ENCODE data around the gene ACRV1. TPM values are rescaled to one million over a fixed set of nuclear protein-coding genes. Genes with fewer than 3 reads are reported as not detected.

Gene ACRV1
- total and polyA plus RNA-seq, 2 of the 13 experiments (the other 11 are each of a cell fraction or from before 2014, with no cell fraction given) = not detected

- no peak for TF ChIP-seq ZNF329 (CRISPR knock-in tag; IDR thresholded peaks at IDR 0.05; ENCODE audit: low read depth)
These were observed 20.5 kb upstream of the ACRV1 start (continued) for GRCh38 chr11:125701018-125701610.

- ChIA-PET POLR2A (no interaction called here), CTCF (ENCODE audit: low intra/inter-chr PET ratio, low total read pairs) (no interaction called here)
- Histone ChIP-seq H3K4me2 (ENCODE audit: low read depth, low read length) (no peak overlapping the region), H3K4me3 (replicated peaks in 1 of 3; ENCODE audit: insufficient read depth in 1 of 3, low read depth in 2 of 3, low read length in 3 of 3) (no peak overlapping the region), H3K79me2 (ENCODE audit: insufficient read depth, low read length) (no peaks in the 10 kb centered on the region), H3K9ac (ENCODE audit: insufficient read depth, low read depth, low read length) (no peak overlapping the region), H2AFZ (ENCODE audit: low read length) (no peak overlapping the region), H4K20me1 (ENCODE audit: insufficient read depth, low read length) (no peaks in the 10 kb centered on the region), H3K9me3 (ENCODE audit: low read length) (no peaks in the 10 kb centered on the region), H3K4me1 (ENCODE audit: insufficient read depth, low read length) (no peaks in the 10 kb centered on the region), H3K36me3 (replicated peaks in 1 of 2; ENCODE audit: control insufficient read depth in 1 of 2, insufficient read depth in 2 of 2, low read length in 2 of 2) (no peaks in the 10 kb centered on the region), H3K27ac (ENCODE audit: extremely low read length, insufficient read depth, low read length) (no peak overlapping the region), H3K27me3 (ENCODE audit: control insufficient read depth in 1 of 2, insufficient read depth in 2 of 2, low read length in 2 of 2) (peaks cover 0 to 16% of the 10 kb centered on the region in 2 experiments; a peak in 2 of 5 replicates)
- in situ Hi-C loops (cut with HindIII; ENCODE audit: extremely low pct_ligation_motif_present, low pct_unique_long_range_greater_than_20kb) (no loop called here), intact Hi-C loops (cut with micrococcal nuclease; ENCODE audit: unreplicated experiment) (no loop called here)
- TF ChIP-seq POLR2AphosphoS2 (IDR thresholded peaks at IDR 0.05; ENCODE audit: low read depth, low read length) = no peak
- TF ChIP-seq ZFP36 (IDR thresholded peaks at IDR 0.05; ENCODE audit: borderline replicate concordance, low read depth, low read length, partially characterized antibody) = no peak
- no peak for TF ChIP-seq ZNF160 (CRISPR knock-in tag; IDR thresholded peaks at IDR 0.05)
- TF ChIP-seq ELF1 (CRISPR knock-in tag; IDR thresholded peaks at IDR 0.05) = no peak
- no peak for TF ChIP-seq SUZ12 (IDR thresholded peaks at IDR 0.05; ENCODE audit: low read depth, low read length)
- TF ChIP-seq, protein P1, sequence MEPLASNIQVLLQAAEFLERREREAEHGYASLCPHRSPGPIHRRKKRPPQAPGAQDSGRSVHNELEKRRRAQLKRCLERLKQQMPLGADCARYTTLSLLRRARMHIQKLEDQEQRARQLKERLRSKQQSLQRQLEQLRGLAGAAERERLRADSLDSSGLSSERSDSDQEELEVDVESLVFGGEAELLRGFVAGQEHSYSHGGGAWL (CRISPR knock-in tag; IDR thresholded peaks at IDR 0.05) = no peak
- no peak for TF ChIP-seq ZNF367 (CRISPR knock-in tag; IDR thresholded peaks at IDR 0.05; ENCODE audit: borderline replicate concordance)
- no peak for TF ChIP-seq ZNF737 (CRISPR knock-in tag; IDR thresholded peaks at IDR 0.05; ENCODE audit: borderline replicate concordance)
- TF ChIP-seq POLR2G (IDR thresholded peaks at IDR 0.05; ENCODE audit: low read depth, low read length) = no peak
- no peak for TF ChIP-seq ZNF468 (CRISPR knock-in tag; IDR thresholded peaks at IDR 0.05)
- TF ChIP-seq, protein P2, sequence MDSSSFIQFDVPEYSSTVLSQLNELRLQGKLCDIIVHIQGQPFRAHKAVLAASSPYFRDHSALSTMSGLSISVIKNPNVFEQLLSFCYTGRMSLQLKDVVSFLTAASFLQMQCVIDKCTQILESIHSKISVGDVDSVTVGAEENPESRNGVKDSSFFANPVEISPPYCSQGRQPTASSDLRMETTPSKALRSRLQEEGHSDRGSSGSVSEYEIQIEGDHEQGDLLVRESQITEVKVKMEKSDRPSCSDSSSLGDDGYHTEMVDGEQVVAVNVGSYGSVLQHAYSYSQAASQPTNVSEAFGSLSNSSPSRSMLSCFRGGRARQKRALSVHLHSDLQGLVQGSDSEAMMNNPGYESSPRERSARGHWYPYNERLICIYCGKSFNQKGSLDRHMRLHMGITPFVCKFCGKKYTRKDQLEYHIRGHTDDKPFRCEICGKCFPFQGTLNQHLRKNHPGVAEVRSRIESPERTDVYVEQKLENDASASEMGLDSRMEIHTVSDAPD (CRISPR knock-in tag; IDR thresholded peaks at IDR 0.05) = no peak
- TF ChIP-seq FOXA1 (IDR thresholded peaks at IDR 0.05) = no peak
- no peak for TF ChIP-seq FOXA1 (CRISPR knock-in tag; IDR thresholded peaks at IDR 0.05)
- no peak for TF ChIP-seq ZBTB42 (CRISPR knock-in tag; IDR thresholded peaks at IDR 0.05)
- TF ChIP-seq, protein P3, sequence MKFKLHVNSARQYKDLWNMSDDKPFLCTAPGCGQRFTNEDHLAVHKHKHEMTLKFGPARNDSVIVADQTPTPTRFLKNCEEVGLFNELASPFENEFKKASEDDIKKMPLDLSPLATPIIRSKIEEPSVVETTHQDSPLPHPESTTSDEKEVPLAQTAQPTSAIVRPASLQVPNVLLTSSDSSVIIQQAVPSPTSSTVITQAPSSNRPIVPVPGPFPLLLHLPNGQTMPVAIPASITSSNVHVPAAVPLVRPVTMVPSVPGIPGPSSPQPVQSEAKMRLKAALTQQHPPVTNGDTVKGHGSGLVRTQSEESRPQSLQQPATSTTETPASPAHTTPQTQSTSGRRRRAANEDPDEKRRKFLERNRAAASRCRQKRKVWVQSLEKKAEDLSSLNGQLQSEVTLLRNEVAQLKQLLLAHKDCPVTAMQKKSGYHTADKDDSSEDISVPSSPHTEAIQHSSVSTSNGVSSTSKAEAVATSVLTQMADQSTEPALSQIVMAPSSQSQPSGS (CRISPR knock-in tag; IDR thresholded peaks at IDR 0.05) = no peak
- TF ChIP-seq, protein P4, sequence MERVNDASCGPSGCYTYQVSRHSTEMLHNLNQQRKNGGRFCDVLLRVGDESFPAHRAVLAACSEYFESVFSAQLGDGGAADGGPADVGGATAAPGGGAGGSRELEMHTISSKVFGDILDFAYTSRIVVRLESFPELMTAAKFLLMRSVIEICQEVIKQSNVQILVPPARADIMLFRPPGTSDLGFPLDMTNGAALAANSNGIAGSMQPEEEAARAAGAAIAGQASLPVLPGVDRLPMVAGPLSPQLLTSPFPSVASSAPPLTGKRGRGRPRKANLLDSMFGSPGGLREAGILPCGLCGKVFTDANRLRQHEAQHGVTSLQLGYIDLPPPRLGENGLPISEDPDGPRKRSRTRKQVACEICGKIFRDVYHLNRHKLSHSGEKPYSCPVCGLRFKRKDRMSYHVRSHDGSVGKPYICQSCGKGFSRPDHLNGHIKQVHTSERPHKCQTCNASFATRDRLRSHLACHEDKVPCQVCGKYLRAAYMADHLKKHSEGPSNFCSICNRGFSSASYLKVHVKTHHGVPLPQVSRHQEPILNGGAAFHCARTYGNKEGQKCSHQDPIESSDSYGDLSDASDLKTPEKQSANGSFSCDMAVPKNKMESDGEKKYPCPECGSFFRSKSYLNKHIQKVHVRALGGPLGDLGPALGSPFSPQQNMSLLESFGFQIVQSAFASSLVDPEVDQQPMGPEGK (CRISPR knock-in tag; IDR thresholded peaks at IDR 0.05) = no peak
- DNase-seq (ENCODE audit: low spot score) (no peak), ATAC-seq (no peak), FAIRE-seq (no peak)
- BruUV-seq (replicated peaks) = no TSS peak
- 28% methylated on average over 2 of the region's 2 CpGs for WGBS (ENCODE audit: low lambda C conversion rate)
These were observed 14.3 kb upstream of the ACRV1 start for GRCh38 chr11:125694951-125695350.

Measured in HepG2 (cell line).